H1 (cell line): ENCODE data around the gene IL19. TPM values are rescaled to one million over a fixed set of nuclear protein-coding genes. Genes with fewer than 3 reads are reported as not detected.

ENCODE experiments used
- CTCF ChIA-PET: fragments of 300-600 bp; sonication (Branson Sonifier 250); formaldehyde crosslinking; loops from one replicate; lab custom pipeline; 2021; ENCODE audit not compliant: partially characterized antibody; lab: Charles Lee
- POLR2A ChIA-PET: fragments of 300-600 bp; sonication (Branson Sonifier 250); formaldehyde crosslinking; loops from one replicate; lab custom pipeline; 2021; ENCODE audit warnings: inconsistent platforms; ENCODE audit not compliant: partially characterized antibody; lab: Charles Lee
- DNase-seq, 2 experiments: peaks; one replicate each; pipeline versions ENCODE4 v3.0.0 to v3.0.0-alpha.2; 2010 to 2022; ENCODE audit warnings: low spot score in 2 of 2, low read depth in 1 of 2, mixed read lengths in 1 of 2
- FAIRE-seq: peaks from 2 replicates; lab custom pipeline; 2011; peaks lifted over from hg19 to GRCh38; lab: Jason Lieb, UNC
- H2AFZ ChIP-seq: 2 replicates; pipeline ENCODE4 v1.8.1; 2012; ENCODE audit warnings: low read length, inconsistent platforms
- H2AK5ac ChIP-seq: 2 replicates; pipeline ENCODE4 v1.6.1; 2013; ENCODE audit warnings: low read depth, low read length
- H2BK120ac ChIP-seq: replicated peaks from 2 replicates; pipeline ENCODE3; 2013; ENCODE audit warnings: low read depth, low read length, inconsistent platforms
- H2BK12ac ChIP-seq: 2 replicates; pipeline ENCODE4 v1.6.1; 2013; ENCODE audit warnings: low read depth, low read length
- H2BK15ac ChIP-seq: 2 replicates; pipeline ENCODE4 v1.6.1; 2013; ENCODE audit warnings: low read length
- H2BK20ac ChIP-seq: 2 replicates; pipeline ENCODE4 v1.6.1; 2013; ENCODE audit warnings: low read length
- H2BK5ac ChIP-seq: 2 replicates; pipeline ENCODE4 v1.6.1; 2013; ENCODE audit warnings: low read depth, low read length
- H3K14ac ChIP-seq: 2 replicates; pipeline ENCODE4 v1.6.1; 2013; ENCODE audit warnings: inconsistent platforms; ENCODE audit not compliant: insufficient read length
- H3K18ac ChIP-seq: 2 replicates; pipeline ENCODE4 v1.6.1; 2013; ENCODE audit warnings: low read length; ENCODE audit errors: extremely low read depth
- H3K23ac ChIP-seq: 2 replicates; pipeline ENCODE4 v1.6.1; 2013; ENCODE audit warnings: inconsistent platforms; ENCODE audit not compliant: insufficient read length
- H3K23me2 ChIP-seq: 2 replicates; pipeline ENCODE4 v1.6.1; 2013; ENCODE audit warnings: low read depth, low read length
- H3K27ac ChIP-seq: 2 replicates; pipeline ENCODE4 v1.6.1; 2011; ENCODE audit warnings: low read depth, low read length, inconsistent platforms
- H3K27me3 ChIP-seq, 4 experiments: replicated peaks in 1 of 4; 1 replicate in 1 of 4; 2 replicates in 3 of 4; pipeline versions ENCODE4 v1.6.1 to v1.8.1; 2011 to 2013; ENCODE audit warnings: low read length in 3 of 4, mild to moderate bottlenecking in 3 of 4, inconsistent platforms in 2 of 4, mixed read lengths in 2 of 4, moderate library complexity in 1 of 4; ENCODE audit not compliant: control insufficient read depth in 3 of 4, insufficient read depth in 3 of 4; ENCODE audit errors: extremely low read depth in 1 of 4
- H3K36me3 ChIP-seq, 4 experiments: 2 replicates each; pipeline versions ENCODE4 v1.6.1 to v1.8.1; 2011 to 2013; ENCODE audit warnings: mild to moderate bottlenecking in 4 of 4, low read length in 3 of 4, moderate library complexity in 2 of 4, control low read depth in 1 of 4, inconsistent platforms in 1 of 4; ENCODE audit not compliant: insufficient read depth in 4 of 4, control insufficient read depth in 2 of 4
- H3K4ac ChIP-seq: replicated peaks from 2 replicates; pipeline ENCODE3; 2013; ENCODE audit warnings: low read length, low read depth, mixed read lengths, inconsistent platforms; ENCODE audit not compliant: insufficient read length
- H3K4me1 ChIP-seq, 4 experiments: replicated peaks in 1 of 4; 1 replicate in 1 of 4; 2 replicates in 3 of 4; pipeline versions ENCODE4 v1.6.1 to v1.8.1; 2011 to 2013; ENCODE audit warnings: low read length in 3 of 4, inconsistent platforms in 2 of 4, mixed read lengths in 1 of 4; ENCODE audit not compliant: insufficient read depth in 4 of 4, control insufficient read depth in 3 of 4
- H3K4me2 ChIP-seq, 2 experiments: 2 replicates each; pipeline versions ENCODE4 v1.6.1 to v1.8.1; 2011 to 2013; ENCODE audit warnings: low read depth in 2 of 2, low read length in 2 of 2, control low read depth in 1 of 2, inconsistent platforms in 1 of 2, mild to moderate bottlenecking in 1 of 2; ENCODE audit not compliant: insufficient read depth in 1 of 2
- H3K4me3 ChIP-seq, 4 experiments: fragments of 200-600, 300-600 bp in 1 of 4; sonication (generic), shearing (Covaris generic), sonication (Bioruptor Twin) in 1 of 4; 2 replicates each; pipeline versions ENCODE4 v1.5.1 to v1.8.1; 2011 to 2016; ENCODE audit warnings: low read length in 4 of 4, low read depth in 3 of 4, control low read depth in 2 of 4, inconsistent platforms in 2 of 4, mild to moderate bottlenecking in 2 of 4, mixed read lengths in 1 of 4, moderate library complexity in 1 of 4; ENCODE audit not compliant: insufficient read depth in 2 of 4; ENCODE audit errors: extremely low read depth in 1 of 4
- H3K56ac ChIP-seq: replicated peaks from 2 replicates; pipeline ENCODE3; 2013; ENCODE audit warnings: low read depth, mild to moderate bottlenecking, mixed read lengths, low read length, inconsistent platforms; ENCODE audit not compliant: insufficient read length
- H3K79me1 ChIP-seq: 2 replicates; pipeline ENCODE4 v1.6.1; 2013; ENCODE audit warnings: low read depth, low read length, control low read depth
- H3K79me2 ChIP-seq, 2 experiments: 2 replicates each; pipeline versions ENCODE4 v1.6.1 to v1.8.1; 2012 to 2013; ENCODE audit warnings: low read length in 2 of 2, mild to moderate bottlenecking in 2 of 2, inconsistent platforms in 1 of 2; ENCODE audit not compliant: insufficient read depth in 2 of 2, control insufficient read depth in 1 of 2
- H3K9ac ChIP-seq, 4 experiments: replicated peaks in 1 of 4; 1 replicate in 1 of 4; 2 replicates in 3 of 4; pipeline versions ENCODE4 v1.6.1 to v1.8.1; 2011 to 2013; ENCODE audit warnings: low read depth in 3 of 4, low read length in 3 of 4, control low read depth in 2 of 4, mild to moderate bottlenecking in 2 of 4, moderate library complexity in 2 of 4, inconsistent platforms in 1 of 4; ENCODE audit errors: extremely low read depth in 1 of 4
- H3K9me3 ChIP-seq, 2 experiments: 2 replicates each; pipeline versions ENCODE4 v1.6.1 to v1.8.1; 2012 to 2013; ENCODE audit warnings: mild to moderate bottlenecking in 2 of 2, moderate library complexity in 2 of 2, control low read depth in 1 of 2, inconsistent platforms in 1 of 2, low read depth in 1 of 2, low read length in 1 of 2, mixed read lengths in 1 of 2; ENCODE audit not compliant: insufficient read depth in 2 of 2
- H4K20me1 ChIP-seq, 2 experiments: replicated peaks in 1 of 2; 2 replicates each; pipeline versions ENCODE3 to v1.8.1; 2011 to 2013; ENCODE audit warnings: inconsistent platforms in 2 of 2, low read length in 2 of 2, mild to moderate bottlenecking in 1 of 2; ENCODE audit not compliant: insufficient read depth in 2 of 2, control insufficient read depth in 1 of 2
- H4K5ac ChIP-seq: 2 replicates; pipeline ENCODE4 v1.6.1; 2013; ENCODE audit warnings: low read length, low read depth, mixed read lengths, inconsistent platforms; ENCODE audit not compliant: insufficient read length
- H4K8ac ChIP-seq: 2 replicates; pipeline ENCODE4 v1.8.0; 2013; ENCODE audit warnings: mild to moderate bottlenecking, moderate library complexity, low read length, inconsistent platforms; ENCODE audit not compliant: insufficient read depth; ENCODE audit errors: extremely low read depth
- H4K91ac ChIP-seq: replicated peaks from 2 replicates; pipeline ENCODE3; 2013; ENCODE audit warnings: low read length, mixed read lengths, inconsistent platforms; ENCODE audit not compliant: insufficient read length
- BRCA1 ChIP-seq: IDR thresholded peaks from 2 replicates; pipeline ENCODE4 v1.6.1; 2012; ENCODE audit warnings: low read depth, low read length, improper control_type of control experiment
- CHD2 ChIP-seq: IDR thresholded peaks from 2 replicates; pipeline ENCODE4 v1.6.1; 2012; ENCODE audit warnings: low read length, improper control_type of control experiment
- JUN ChIP-seq: IDR thresholded peaks from 2 replicates; pipeline ENCODE4 v1.6.1; 2011; ENCODE audit warnings: low read depth, mild to moderate bottlenecking, improper control_type of control experiment, low read length
- JUND ChIP-seq: IDR thresholded peaks from 2 replicates; pipeline ENCODE4 v1.6.1; 2011; ENCODE audit warnings: mild to moderate bottlenecking, improper control_type of control experiment, low read length
- KDM1A ChIP-seq: fragments of 200-600, 300-600 bp; sonication (generic); IDR thresholded peaks from 2 replicates; pipeline ENCODE4 v1.7.1; 2016; ENCODE audit warnings: mild to moderate bottlenecking, low read length, borderline replicate concordance
- YY1 ChIP-seq: IDR thresholded peaks from 2 replicates; pipeline ENCODE4 v1.6.1; 2011; ENCODE audit warnings: low read depth, mild to moderate bottlenecking, low read length
- WGBS, 2 experiments: shearing (Covaris generic) in 1 of 2; methylation state at CpG; one replicate each; pipeline versions ENCODE4 v1.1.6 to v1.1.7; 2013 to 2015; ENCODE audit warnings: low lambda C conversion rate in 2 of 2, mixed read lengths in 2 of 2, inconsistent platforms in 1 of 2, low coverage in 1 of 2, missing lambda C conversion rate in 1 of 2; ENCODE audit not compliant: insufficient replicate concordance in 2 of 2, insufficient coverage in 1 of 2, insufficient read length in 1 of 2; ENCODE audit errors: extremely low coverage in 1 of 2, missing lambda C conversion rate in 1 of 2; 5-methylcytosine and 5-hydroxymethylcytosine counted together
- polyA plus RNA-seq, 7 experiments: library from polyadenylated mRNA; depleted of rRNA in 3 of 7; stranded (reverse) in 5 of 7; unstranded in 2 of 7; fragments of >200 nt in 5 of 7; fragments of 200-250 nt in 2 of 7; gene quantifications; 1 replicate in 5 of 7; 2 replicates in 1 of 7; 4 replicates in 1 of 7; pipeline versions ENCODE4 v1.2.1 to v1.2.3, GENCODE V29; 2011 to 2013; ENCODE audit warnings: missing spikeins in 2 of 7, mixed read lengths in 2 of 7
- total RNA-seq: library from RNA; stranded (reverse); fragmentation: NEBNext Ultra II Directional; extraction: Animal tissue kit (Norgen Biotek cat#: 25700); gene quantifications from 2 replicates; pipeline ENCODE4 v1.2.1, GENCODE V29; 2021

Gene IL19
- total and polyA plus RNA-seq, 2 of the 8 experiments (the other 6 are each of a cell fraction or from before 2014, with no cell fraction given), result not detected

DNA sequence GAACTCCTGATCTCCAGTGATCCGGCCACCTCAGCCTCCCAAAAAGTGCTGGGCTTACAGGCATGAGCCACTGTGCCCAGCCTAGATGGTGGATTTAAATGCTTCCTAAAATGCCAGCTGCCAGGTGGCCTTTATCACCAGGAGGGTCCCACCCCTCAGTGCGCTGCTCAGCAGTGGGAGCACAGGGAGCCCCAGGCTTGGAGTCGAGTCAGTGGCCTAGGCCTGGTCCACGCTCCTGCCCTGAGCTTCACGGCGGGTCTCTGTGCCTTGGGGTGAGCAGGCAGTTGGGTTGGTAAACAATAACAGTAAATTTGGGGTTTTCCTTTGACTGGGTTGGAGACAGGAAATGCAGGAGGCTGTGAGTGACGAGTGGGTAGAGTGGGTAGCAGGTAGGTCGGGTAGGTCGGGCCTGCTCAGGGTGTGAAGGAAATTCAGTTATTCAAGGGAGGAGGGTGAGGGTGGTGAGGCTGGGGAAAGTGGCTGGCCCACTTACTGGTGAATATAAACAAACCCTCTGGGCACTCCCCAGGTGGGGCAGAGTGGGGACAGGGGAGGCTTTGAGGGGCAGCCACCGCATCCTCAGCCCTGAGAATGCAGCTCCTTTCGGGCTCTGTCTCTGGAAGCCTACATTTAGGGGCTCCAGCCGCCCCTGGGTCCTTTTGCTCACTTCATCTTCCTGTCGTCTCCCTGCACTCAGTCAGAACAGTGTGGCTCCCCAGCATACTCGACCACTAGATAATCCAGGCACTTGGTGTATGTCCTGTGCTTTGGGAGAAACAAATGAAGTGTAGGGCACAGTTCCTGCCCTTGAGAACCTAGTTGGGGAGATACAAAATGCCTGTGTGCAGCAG is 33.5 kb upstream of the IL19 start:
- no peak overlapping the region for H3K14ac ChIP-seq
- POLR2A ChIA-PET, result no interaction called here
- H3K4ac ChIP-seq, result no peak overlapping the region
- no peak overlapping the region for H2AFZ ChIP-seq
- no peak overlapping the region for H3K4me3 ChIP-seq
- H4K8ac ChIP-seq, result no peak overlapping the region
- no peak overlapping the region for H2BK120ac ChIP-seq
- no peak for FAIRE-seq
- no peak overlapping the region for H3K9ac ChIP-seq
- DNase-seq, result no peak
- H3K79me1 ChIP-seq, result no peaks in the 10 kb centered on the region
- no peak overlapping the region for H3K23ac ChIP-seq
- H4K20me1 ChIP-seq, result peaks cover 2 to 5% of the 10 kb centered on the region in 2 experiments
- CTCF ChIA-PET, result interaction anchor here (0.7 to 8.0 kb wide), 32 partner anchors 8 to 245 kb away, joined by 3 to 81 read pairs (median 6); partner anchors contain the start of genes IL19 and IL24
- H3K79me2 ChIP-seq, result no peaks in the 10 kb centered on the region
- no peak overlapping the region for H3K56ac ChIP-seq
- H2BK15ac ChIP-seq, result no peak overlapping the region
- no peak overlapping the region for H3K18ac ChIP-seq
- H2BK12ac ChIP-seq, result no peak overlapping the region
- H2AK5ac ChIP-seq, result no peak overlapping the region
- TF ChIP-seq KDM1A (no peak), JUND (no peak), YY1 (no peak), CHD2 (no peak), BRCA1 (no peak), JUN (no peak)
- no peak overlapping the region for H3K27ac ChIP-seq
- H3K27me3 ChIP-seq, result no peaks in the 10 kb centered on the region
- H4K5ac ChIP-seq, result no peak overlapping the region
- H3K36me3 ChIP-seq, result peaks cover 0 to 6% (median 0%) of the 10 kb centered on the region in 4 experiments; a peak in 1 of 8 replicates
- H4K91ac ChIP-seq, result no peak overlapping the region
- peaks cover 0 to 3% (median 0%) of the 10 kb centered on the region in 4 experiments; a peak in 2 of 7 replicates for H3K4me1 ChIP-seq
- no peak overlapping the region for H3K4me2 ChIP-seq
- no peak overlapping the region for H2BK5ac ChIP-seq
- 90% methylated on average over 14 of the region's 14 CpGs; no CpG with 5 or more reads in 1 of the 2 experiments for WGBS, 2 experiments
- no peaks in the 10 kb centered on the region for H3K23me2 ChIP-seq
- H3K9me3 ChIP-seq, result no peaks in the 10 kb centered on the region
- H2BK20ac ChIP-seq, result no peak overlapping the region
